B cell (primary cell): ENCODE data around the gene DPP9.

Experiments used
- CTCF ChIP-seq: fragments of 200-600 bp; IDR thresholded peaks from one replicate; pipeline ENCODE4 v1.8.0; 2022; ENCODE audit warnings: antibody characterized with exemption, mild to moderate bottlenecking
- EZH2 ChIP-seq: IDR thresholded peaks from 2 replicates; pipeline ENCODE4 v1.6.1; 2012; ENCODE audit warnings: borderline replicate concordance, low read depth, mild to moderate bottlenecking, moderate library complexity, low read length; ENCODE audit not compliant: insufficient read depth, poor library complexity, severe bottlenecking

GRCh38 chr19:4748185-4748584 is 24.5 kb upstream of the DPP9 start:
- TF ChIP-seq CTCF: no peak
- TF ChIP-seq EZH2: no peak
